Panc1 (cell line): ENCODE data around the gene CNOT1. TPM values are rescaled to one million over a fixed set of nuclear protein-coding genes. Genes with fewer than 3 reads are reported as not detected.

Experiments used
- ATAC-seq: fragments of 200-7000 bp; cut with Tn5 transposase; 2 replicates; pipeline ENCODE4 v1.9.1; 2020; ENCODE audit warnings: mild to moderate bottlenecking, moderate library complexity
- BruUV-seq: library from RNA; stranded (reverse); fragments of 400-500 nt; replicated peaks from 2 replicates; lab custom pipeline; 2021; lab: Mats Ljungman, UMichigan
- CTCF ChIA-PET: fragments of 300-600 bp; sonication (Branson Sonifier 250); formaldehyde crosslinking; loops from one replicate; lab custom pipeline; 2022; ENCODE audit warnings: antibody characterized with exemption; lab: Charles Lee
- POLR2A ChIA-PET: fragments of 300-600 bp; sonication (Branson Sonifier 250); formaldehyde crosslinking; loops from one replicate; lab custom pipeline; 2022; ENCODE audit warnings: antibody characterized with exemption; lab: Charles Lee
- DNase-seq: peaks from one replicate; pipeline ENCODE4 v3.0.0-alpha.2; 2010; ENCODE audit warnings: low read depth, low spot score
- H3K27ac ChIP-seq: 2 replicates; pipeline ENCODE4 v1.5.1; 2011; ENCODE audit warnings: mild to moderate bottlenecking, low read length, inconsistent platforms
- H3K27me3 ChIP-seq: fragments of 200-500 bp; sonication (Bioruptor generic); 2 replicates; pipeline ENCODE4 v1.6.0; 2014; ENCODE audit warnings: low read length, inconsistent platforms; ENCODE audit not compliant: control insufficient read depth, insufficient read depth
- H3K36me3 ChIP-seq: fragments of 200-500 bp; sonication (Bioruptor generic); 2 replicates; pipeline ENCODE4 v1.5.1; 2014; ENCODE audit warnings: inconsistent platforms, mild to moderate bottlenecking, low read length, moderate library complexity; ENCODE audit not compliant: control insufficient read depth, insufficient read depth
- H3K4me1 ChIP-seq: 2 replicates; pipeline ENCODE4 v1.5.1; 2011; ENCODE audit warnings: inconsistent platforms, mild to moderate bottlenecking, low read length, moderate library complexity; ENCODE audit not compliant: control insufficient read depth, insufficient read depth
- H3K4me3 ChIP-seq, 2 experiments: 2 replicates each; pipeline ENCODE4 v1.5.1; 2011 to 2012; ENCODE audit warnings: low read depth in 2 of 2, low read length in 2 of 2, mild to moderate bottlenecking in 2 of 2, inconsistent platforms in 1 of 2, moderate library complexity in 1 of 2
- H3K9me3 ChIP-seq: fragments of 200-500 bp; sonication (Bioruptor generic); 2 replicates; pipeline ENCODE4 v1.5.1; 2014; ENCODE audit warnings: low read depth, mild to moderate bottlenecking, inconsistent platforms, low read length, moderate library complexity; ENCODE audit not compliant: control insufficient read depth, insufficient read depth
- POLR2AphosphoS5 ChIP-seq: IDR thresholded peaks from 2 replicates; pipeline ENCODE4 v1.6.1; 2012; ENCODE audit warnings: mild to moderate bottlenecking, low read depth, low read length, moderate library complexity
- SIN3A ChIP-seq: IDR thresholded peaks from 2 replicates; pipeline ENCODE4 v1.6.1; 2012; ENCODE audit warnings: low read depth, mild to moderate bottlenecking, low read length, moderate library complexity, borderline replicate concordance; ENCODE audit not compliant: insufficient read depth
- TCF7L2 ChIP-seq: IDR thresholded peaks from 2 replicates; pipeline ENCODE4 v1.6.1; 2011; ENCODE audit warnings: mild to moderate bottlenecking, low read depth, low read length, inconsistent platforms
- in situ Hi-C: cut with HindIII; loops from 2 replicates; pipeline ENCODE4 v1.10.0; 2016; ENCODE audit warnings: low sequenced_read_pairs, low pct_unique_long_range_greater_than_20kb
- intact Hi-C: fragments of 100-400 bp; cut with micrococcal nuclease; formaldehyde crosslinking; loops from one replicate; pipeline ENCODE4 v1.10.0; 2022; ENCODE audit not compliant: unreplicated experiment
- total RNA-seq: library from RNA; stranded (reverse); gene quantifications from one replicate; pipeline ENCODE4 v1.2.1, GENCODE V29; 2021; ENCODE audit not compliant: unreplicated experiment
- TF ChIP-seq, protein P1 (sequence below), 2 experiments: IDR thresholded peaks; 2 replicates each; pipeline ENCODE4 v1.6.1; 2011 to 2012; ENCODE audit warnings: low read depth in 2 of 2, control low read depth in 1 of 2, low read length in 1 of 2, mild to moderate bottlenecking in 1 of 2, moderate library complexity in 1 of 2; ENCODE audit not compliant: insufficient read depth in 1 of 2
- TF ChIP-seq, protein P2 (sequence below): fragments of 450-650 bp; IDR thresholded peaks from 2 replicates; pipeline ENCODE4 v1.5.1; 2017; ENCODE audit warnings: mild to moderate bottlenecking

CNOT1 gene
- total RNA-seq, 1 experiment from 2014 or later = 170 TPM

DNA sequence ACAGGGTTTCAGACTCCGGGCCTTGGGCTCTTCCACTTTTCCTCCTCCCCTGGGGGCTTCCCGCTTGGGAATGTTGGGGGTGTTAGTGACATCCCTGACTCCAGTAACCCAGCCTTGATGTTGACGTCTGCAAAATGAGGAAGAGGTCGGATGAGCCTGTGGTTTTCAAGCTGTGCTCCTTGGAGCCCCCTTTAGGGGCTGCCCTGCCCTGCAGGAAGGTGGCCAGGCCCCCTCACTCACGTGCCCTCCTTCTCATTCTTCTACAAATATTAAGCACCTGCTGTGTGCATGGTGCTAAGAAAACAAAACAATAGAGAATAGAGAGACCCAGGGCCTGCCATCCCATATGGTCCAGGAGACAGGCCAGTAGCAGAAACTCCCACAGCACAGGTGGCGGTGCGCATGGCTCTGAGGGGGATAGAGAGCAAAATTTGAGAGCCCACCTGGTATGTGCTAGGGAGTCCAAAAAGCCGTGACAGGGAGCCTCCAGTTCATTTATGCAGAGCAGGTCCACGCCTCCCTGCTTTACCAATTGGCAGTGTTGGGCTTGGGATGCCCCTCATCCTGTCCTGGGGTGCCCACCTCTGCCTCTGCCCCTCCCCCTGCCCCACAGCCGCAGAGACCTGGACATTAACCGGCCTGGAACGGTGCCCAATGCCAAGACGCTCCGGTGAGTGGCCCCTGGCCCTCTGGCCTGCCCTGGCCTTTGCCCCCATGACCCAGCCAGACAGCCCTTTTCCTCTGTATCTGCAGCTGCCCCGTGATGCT, 122.2 kb downstream of the CNOT1 start:
- Histone ChIP-seq H3K9me3 (no peaks in the 10 kb centered on the region), H3K4me3 (no peak overlapping the region), H3K27ac (no peak overlapping the region), H3K36me3 (no peaks in the 10 kb centered on the region), H3K27me3 (no peaks in the 10 kb centered on the region), H3K4me1 (no peaks in the 10 kb centered on the region)
- POLR2A ChIA-PET = no interaction called here
- CTCF ChIA-PET = no interaction called here
- in situ Hi-C loops = no loop called here
- no peak for TF ChIP-seq TCF7L2
- TF ChIP-seq, protein P1, sequence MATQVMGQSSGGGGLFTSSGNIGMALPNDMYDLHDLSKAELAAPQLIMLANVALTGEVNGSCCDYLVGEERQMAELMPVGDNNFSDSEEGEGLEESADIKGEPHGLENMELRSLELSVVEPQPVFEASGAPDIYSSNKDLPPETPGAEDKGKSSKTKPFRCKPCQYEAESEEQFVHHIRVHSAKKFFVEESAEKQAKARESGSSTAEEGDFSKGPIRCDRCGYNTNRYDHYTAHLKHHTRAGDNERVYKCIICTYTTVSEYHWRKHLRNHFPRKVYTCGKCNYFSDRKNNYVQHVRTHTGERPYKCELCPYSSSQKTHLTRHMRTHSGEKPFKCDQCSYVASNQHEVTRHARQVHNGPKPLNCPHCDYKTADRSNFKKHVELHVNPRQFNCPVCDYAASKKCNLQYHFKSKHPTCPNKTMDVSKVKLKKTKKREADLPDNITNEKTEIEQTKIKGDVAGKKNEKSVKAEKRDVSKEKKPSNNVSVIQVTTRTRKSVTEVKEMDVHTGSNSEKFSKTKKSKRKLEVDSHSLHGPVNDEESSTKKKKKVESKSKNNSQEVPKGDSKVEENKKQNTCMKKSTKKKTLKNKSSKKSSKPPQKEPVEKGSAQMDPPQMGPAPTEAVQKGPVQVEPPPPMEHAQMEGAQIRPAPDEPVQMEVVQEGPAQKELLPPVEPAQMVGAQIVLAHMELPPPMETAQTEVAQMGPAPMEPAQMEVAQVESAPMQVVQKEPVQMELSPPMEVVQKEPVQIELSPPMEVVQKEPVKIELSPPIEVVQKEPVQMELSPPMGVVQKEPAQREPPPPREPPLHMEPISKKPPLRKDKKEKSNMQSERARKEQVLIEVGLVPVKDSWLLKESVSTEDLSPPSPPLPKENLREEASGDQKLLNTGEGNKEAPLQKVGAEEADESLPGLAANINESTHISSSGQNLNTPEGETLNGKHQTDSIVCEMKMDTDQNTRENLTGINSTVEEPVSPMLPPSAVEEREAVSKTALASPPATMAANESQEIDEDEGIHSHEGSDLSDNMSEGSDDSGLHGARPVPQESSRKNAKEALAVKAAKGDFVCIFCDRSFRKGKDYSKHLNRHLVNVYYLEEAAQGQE (IDR thresholded peaks at IDR 0.05; ENCODE audit: insufficient read depth in 1 of 2, low read depth in 2 of 2, low read length in 1 of 2) = no peak
- no peak for TF ChIP-seq POLR2AphosphoS5
- TF ChIP-seq, protein P2, sequence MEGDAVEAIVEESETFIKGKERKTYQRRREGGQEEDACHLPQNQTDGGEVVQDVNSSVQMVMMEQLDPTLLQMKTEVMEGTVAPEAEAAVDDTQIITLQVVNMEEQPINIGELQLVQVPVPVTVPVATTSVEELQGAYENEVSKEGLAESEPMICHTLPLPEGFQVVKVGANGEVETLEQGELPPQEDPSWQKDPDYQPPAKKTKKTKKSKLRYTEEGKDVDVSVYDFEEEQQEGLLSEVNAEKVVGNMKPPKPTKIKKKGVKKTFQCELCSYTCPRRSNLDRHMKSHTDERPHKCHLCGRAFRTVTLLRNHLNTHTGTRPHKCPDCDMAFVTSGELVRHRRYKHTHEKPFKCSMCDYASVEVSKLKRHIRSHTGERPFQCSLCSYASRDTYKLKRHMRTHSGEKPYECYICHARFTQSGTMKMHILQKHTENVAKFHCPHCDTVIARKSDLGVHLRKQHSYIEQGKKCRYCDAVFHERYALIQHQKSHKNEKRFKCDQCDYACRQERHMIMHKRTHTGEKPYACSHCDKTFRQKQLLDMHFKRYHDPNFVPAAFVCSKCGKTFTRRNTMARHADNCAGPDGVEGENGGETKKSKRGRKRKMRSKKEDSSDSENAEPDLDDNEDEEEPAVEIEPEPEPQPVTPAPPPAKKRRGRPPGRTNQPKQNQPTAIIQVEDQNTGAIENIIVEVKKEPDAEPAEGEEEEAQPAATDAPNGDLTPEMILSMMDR = no peak
- no peak for TF ChIP-seq SIN3A
- no peak for DNase-seq
- no TSS peak for BruUV-seq
- intact Hi-C loops = no loop called here
- no peak for ATAC-seq

DNA sequence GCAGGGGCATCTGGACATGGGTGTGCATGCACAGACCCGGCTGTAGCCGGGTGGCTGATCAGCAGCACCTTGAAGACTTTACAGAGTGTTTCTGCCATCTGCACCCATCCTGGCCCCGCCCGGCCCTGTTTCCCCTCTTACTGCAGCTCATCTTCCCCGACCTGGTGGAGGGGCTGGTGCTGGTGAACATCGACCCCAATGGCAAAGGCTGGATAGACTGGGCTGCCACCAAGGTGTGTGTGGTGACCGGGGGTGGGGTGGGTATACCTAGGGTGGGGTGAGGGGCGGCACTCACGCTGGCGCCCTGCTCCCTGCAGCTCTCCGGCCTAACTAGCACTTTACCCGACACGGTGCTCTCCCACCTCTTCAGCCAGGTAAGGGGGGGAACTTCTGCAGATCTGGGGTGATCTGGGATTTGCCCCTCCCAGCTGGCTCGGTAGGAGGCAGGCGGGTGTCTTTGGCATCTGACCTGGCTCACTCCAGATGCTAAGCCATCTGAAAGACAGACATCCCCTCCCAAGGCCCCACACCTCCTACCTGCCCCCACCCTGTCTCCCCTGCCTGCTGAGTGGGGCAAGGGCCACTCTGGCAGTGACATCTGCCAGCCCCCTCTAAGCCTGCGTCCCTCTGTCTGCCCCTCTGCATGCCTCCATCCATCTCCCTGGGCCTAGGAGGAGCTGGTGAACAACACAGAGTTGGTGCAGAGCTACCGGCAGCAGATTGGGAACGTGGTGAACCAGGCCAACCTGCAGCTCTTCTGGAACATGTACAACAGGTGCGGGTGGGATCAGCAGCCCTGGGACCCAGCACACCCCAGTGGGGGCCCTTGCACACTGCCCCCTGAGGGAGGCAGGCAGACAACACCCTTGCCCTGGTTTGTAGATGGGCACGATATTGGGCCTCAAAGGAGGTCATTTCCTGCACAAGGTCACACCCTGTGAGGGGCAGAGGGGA, 123.1 kb downstream of the CNOT1 start:
- ATAC-seq = no peak
- Histone ChIP-seq H3K27ac (no peak overlapping the region), H3K27me3 (no peaks in the 10 kb centered on the region), H3K4me3 (no peak overlapping the region), H3K4me1 (no peaks in the 10 kb centered on the region), H3K9me3 (no peaks in the 10 kb centered on the region), H3K36me3 (no peaks in the 10 kb centered on the region)
- BruUV-seq = no TSS peak
- TF ChIP-seq TCF7L2 (no peak), SIN3A (no peak), POLR2AphosphoS5 (no peak)
- TF ChIP-seq, protein P2 = no peak
- TF ChIP-seq, protein P1 (IDR thresholded peaks at IDR 0.05; ENCODE audit: insufficient read depth in 1 of 2, low read depth in 2 of 2, low read length in 1 of 2) = no peak
- ChIA-PET CTCF (no interaction called here), POLR2A (no interaction called here)
- in situ Hi-C loops = no loop called here
- DNase-seq = no peak
- intact Hi-C loops = no loop called here
